Measurements from ENCODE around the gene RAD1.

RAD1 gene, protein sequence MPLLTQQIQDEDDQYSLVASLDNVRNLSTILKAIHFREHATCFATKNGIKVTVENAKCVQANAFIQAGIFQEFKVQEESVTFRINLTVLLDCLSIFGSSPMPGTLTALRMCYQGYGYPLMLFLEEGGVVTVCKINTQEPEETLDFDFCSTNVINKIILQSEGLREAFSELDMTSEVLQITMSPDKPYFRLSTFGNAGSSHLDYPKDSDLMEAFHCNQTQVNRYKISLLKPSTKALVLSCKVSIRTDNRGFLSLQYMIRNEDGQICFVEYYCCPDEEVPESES

DNA sequence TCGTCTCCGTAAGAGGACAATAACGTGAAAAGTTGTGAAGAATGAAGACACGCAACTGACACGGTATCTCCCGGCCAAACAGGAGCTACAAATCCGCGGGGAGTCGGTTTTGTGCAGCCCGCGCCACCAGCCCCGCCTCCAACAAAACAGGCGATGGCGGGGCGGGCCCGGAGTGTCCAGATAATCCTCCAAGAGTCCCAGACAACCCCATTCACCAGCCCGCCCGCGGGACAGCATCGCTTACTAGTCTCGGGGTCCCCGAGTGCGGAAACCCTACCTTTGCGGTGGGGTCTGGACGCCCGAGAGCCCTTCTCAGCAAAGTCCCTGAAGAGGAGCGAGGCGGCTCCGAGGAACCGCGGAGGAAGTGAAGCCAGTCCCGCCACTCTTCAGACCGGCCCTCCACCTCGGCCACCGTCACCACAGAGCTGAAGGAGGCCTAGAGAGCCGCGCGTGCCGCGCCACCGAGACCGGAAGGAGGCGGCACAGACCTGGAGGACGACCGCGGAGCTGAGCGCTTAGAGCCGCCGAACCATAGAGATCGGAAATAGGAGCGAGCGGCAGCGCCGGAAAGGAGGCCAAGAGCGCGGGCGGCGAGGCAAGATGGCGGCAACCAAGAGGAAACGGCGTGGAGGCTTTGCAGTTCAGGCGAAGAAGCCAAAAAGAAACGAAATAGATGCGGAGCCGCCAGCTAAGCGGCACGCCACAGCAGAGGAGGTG, at the start of gene RAD1, which contains the start of gene BRIX1:
Gene RAD1 (minus strand): TSS at position 366 of the 717 bp plus-strand sequence. CDS start 612 bp downstream, outside the sequence.
Gene BRIX1 (plus strand): TSS at position 573 of the 717 bp plus-strand sequence. CDS start 28 bp downstream, at position 601.
- TF ChIP-seq, protein P1, sequence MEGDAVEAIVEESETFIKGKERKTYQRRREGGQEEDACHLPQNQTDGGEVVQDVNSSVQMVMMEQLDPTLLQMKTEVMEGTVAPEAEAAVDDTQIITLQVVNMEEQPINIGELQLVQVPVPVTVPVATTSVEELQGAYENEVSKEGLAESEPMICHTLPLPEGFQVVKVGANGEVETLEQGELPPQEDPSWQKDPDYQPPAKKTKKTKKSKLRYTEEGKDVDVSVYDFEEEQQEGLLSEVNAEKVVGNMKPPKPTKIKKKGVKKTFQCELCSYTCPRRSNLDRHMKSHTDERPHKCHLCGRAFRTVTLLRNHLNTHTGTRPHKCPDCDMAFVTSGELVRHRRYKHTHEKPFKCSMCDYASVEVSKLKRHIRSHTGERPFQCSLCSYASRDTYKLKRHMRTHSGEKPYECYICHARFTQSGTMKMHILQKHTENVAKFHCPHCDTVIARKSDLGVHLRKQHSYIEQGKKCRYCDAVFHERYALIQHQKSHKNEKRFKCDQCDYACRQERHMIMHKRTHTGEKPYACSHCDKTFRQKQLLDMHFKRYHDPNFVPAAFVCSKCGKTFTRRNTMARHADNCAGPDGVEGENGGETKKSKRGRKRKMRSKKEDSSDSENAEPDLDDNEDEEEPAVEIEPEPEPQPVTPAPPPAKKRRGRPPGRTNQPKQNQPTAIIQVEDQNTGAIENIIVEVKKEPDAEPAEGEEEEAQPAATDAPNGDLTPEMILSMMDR (IDR thresholded peaks at IDR 0.05; ENCODE audit: extremely low read depth, missing control alignments), result no peak
- DNase-seq (ENCODE audit: low spot score), result peak; percentile 87

DNA sequence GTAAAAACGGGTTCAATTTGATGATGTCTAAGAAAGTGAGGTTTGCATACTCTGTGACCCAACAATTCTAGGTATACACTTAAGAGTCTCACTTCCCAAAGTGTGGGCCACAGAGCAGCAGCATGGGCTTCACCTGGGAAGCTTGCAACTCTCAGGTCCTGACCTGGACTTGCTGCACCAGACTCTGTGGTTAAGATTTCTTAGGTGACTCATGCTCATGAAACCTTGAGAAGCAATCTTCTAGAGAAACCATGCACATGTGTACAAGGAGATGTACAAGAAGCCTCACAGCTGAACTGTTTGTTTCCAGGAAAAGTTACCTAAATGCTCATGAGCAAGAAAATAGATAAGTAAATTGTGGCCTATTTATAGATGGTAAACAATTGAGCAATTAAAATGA, 44.0 kb upstream of the RAD1 start:
- DNase-seq (ENCODE audit: low spot score), result peak; percentile 44
- TF ChIP-seq, protein P1 (IDR thresholded peaks at IDR 0.05; ENCODE audit: extremely low read depth, missing control alignments), result no peak

DNA sequence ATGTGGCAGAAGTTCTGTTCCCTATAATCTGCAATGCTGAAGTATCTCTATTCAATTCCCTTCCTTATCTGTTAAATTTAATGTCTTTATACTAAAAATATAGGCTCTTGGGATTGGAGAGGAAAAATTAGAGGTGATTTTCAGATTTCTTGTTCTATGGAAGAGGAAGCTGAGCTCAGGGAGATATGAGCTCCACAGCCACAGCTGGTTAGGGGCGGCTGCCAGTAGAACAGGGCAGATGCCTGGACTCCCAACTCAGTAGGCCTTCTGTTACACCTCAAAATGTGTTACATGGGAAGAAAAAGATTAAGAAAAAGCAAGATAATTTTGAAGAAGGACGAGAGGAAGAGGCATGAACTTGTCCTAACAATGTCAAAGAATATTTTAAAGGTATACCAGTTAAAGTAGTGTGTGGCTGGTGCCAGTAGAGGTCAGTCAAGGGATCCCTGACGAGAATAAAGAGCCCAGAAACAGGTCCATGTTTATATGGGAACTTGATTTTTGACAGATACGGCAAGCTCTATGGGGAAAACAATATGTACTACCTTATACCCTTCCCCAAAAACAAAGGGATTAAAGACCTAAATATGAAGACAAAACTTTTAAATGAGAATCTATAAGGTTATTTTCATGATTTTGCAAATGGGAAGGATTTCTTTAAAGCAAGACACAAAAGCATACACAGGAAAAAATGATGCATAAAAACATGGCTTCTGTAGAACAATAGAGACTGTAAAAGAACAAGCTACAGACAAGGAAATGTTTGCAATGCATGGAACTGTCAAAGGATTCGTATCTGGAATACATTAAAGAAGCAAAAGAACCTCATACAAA, 42.8 kb upstream of the RAD1 start:
- TF ChIP-seq, protein P1 (IDR thresholded peaks at IDR 0.05; ENCODE audit: extremely low read depth, missing control alignments), result peak; percentile 45
- DNase-seq (ENCODE audit: low spot score), result peak; percentile 41

DNA sequence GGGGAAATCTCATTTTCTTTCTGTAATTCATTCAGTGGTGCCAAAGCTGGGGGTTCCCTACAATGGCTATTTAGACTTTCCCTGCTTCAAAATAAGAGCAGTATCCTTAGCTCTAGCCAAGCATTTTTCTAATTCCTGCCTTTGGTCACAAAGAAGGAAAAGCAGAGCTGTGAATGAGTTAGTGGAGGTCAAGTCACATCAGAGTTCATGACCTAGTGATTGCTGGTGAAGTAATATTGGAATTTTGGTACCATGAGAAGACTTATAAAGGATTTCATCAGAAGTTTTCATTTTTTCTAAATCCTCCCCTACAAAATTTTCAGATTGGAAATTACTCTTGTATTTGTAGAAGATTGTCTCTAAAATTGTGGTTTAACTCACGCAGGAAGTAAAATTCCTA, 42.0 kb upstream of the RAD1 start:
- no peak for DNase-seq (ENCODE audit: low spot score)
- TF ChIP-seq, protein P1 (IDR thresholded peaks at IDR 0.05; ENCODE audit: extremely low read depth, missing control alignments), result no peak

DNA sequence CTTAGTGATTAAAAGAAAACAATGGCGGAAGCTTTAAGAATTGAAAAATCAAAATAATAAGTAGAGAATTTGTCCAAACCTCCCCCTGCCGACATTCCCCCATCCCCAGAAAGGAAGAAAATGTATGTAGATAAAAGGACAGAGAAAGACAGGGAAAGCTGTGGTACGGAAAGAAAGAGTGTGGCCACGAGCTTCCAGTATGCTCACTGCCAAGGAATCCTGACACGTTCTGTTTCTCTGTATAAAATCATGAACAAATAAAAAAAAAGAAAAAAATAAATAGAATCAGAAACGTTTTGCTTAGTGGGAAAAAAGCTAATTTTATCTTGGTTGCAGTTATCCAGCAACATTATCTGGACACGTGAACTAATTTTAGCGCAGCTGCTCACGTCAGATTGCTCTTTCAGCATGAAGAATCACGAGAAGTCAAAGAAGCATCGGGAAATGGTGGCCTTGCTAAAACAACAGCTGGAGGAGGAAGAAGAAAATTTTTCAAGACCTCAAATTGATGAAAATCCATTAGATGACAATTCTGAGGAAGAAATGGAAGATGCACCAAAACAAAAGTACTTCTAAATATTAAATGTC, 29.2 kb upstream of the RAD1 start:
- TF ChIP-seq, protein P1 (IDR thresholded peaks at IDR 0.05; ENCODE audit: extremely low read depth, missing control alignments), result no peak
- no peak for DNase-seq (ENCODE audit: low spot score)

DNA sequence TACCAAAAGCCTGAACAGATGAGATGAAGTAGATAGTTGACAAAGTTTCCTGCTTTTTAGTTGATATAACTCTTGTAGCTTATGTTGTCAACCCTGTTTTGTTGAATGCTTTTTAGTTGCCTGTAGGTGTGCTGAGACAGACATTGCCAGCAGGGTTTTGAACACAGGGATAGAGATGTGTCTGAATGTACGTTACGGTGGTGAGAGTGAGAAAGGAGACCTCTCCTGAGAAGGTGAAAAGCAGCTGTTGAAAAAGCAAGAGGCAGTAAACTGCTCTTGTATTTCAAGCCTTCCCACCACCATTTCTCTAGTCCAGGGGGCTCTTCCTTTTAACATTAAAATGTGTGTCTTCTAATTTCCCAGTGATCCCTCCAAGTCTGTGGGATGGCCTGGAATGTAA, 28.7 kb upstream of the RAD1 start:
- TF ChIP-seq, protein P1 (IDR thresholded peaks at IDR 0.05; ENCODE audit: extremely low read depth, missing control alignments), result no peak
- DNase-seq (ENCODE audit: low spot score), result no peak
